Measurements from ENCODE around the gene VTI1A. TPM values are rescaled to one million over a fixed set of nuclear protein-coding genes. Genes with fewer than 3 reads are reported as not detected.
A peak's percentile ranks its signal among the peaks of the same experiment; 100 is the strongest.

Gene VTI1A
- total and polyA plus RNA-seq, 2 of the 8 experiments (the other 6 are each of a cell fraction or from before 2014, with no cell fraction given) = 6.0 to 20.0 TPM

DNA sequence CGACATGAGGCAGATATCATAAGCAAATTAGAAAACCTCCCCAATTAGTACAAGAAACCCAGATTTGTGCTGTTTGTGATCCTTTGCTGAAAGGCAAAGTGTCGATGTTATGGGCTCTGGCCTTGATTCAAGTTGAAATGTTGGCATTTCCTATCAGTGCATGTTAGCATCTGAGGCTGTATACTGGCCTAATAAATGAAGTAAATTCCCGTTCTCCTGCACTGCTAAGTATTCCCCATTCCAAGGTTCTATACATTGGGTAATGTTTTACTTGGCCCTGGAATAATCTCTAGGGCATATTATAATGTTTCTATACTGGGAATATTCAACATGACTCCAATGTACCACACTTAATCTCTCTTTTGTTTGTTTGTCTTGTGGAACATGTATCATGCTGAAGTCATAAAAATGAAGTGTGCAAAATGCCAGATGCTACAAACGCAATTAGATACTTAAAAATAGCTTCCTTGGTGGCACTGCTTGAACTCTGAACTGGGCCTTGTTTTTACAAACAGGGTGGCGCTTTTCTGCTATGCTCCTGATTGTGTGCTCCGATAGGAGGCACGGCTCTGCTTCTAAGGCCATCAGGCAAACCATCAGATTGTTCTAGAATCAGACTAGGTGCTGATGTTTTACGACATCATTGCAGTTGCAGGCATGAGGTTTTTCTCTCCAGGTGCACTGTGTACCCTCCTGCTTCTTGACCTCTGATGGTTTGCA lies 346.3 kb downstream of the VTI1A start:
- 97% methylated on average over 8 of the region's 8 CpGs; no CpG with 5 or more reads in 1 of the 2 experiments for WGBS, 2 experiments (ENCODE audit: extremely low coverage in 1 of 2, insufficient coverage in 1 of 2, insufficient read length in 1 of 2, insufficient replicate concordance in 2 of 2, low coverage in 1 of 2, low lambda C conversion rate in 2 of 2, missing lambda C conversion rate in 1 of 2)
- TF ChIP-seq CHD2 (IDR thresholded peaks at IDR 0.05; ENCODE audit: low read length) (no peak), BACH1 (IDR thresholded peaks at IDR 0.05; ENCODE audit: low read length) (no peak), TBP (IDR thresholded peaks at IDR 0.05; ENCODE audit: low read depth, low read length) (no peak), JUN (IDR thresholded peaks at IDR 0.05; ENCODE audit: low read depth, low read length) (no peak), FOSL1 (IDR thresholded peaks at IDR 0.05; ENCODE audit: insufficient read depth, low read depth, low read length) (no peak), PHF8 (conservative IDR thresholded peaks at IDR 0.05; ENCODE audit: low read depth, low read length) (no peak), CEBPB (IDR thresholded peaks at IDR 0.05; ENCODE audit: low read depth, low read length) (no peak), EGR1 (IDR thresholded peaks at IDR 0.05; ENCODE audit: borderline replicate concordance, low read depth, low read length) (no peak), KDM5A (IDR thresholded peaks at IDR 0.05; ENCODE audit: low read length) (no peak), JUND (IDR thresholded peaks at IDR 0.05; ENCODE audit: low read length) (no peak)
- TF ChIP-seq, protein P1, sequence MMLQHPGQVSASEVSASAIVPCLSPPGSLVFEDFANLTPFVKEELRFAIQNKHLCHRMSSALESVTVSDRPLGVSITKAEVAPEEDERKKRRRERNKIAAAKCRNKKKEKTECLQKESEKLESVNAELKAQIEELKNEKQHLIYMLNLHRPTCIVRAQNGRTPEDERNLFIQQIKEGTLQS (IDR thresholded peaks at IDR 0.05; ENCODE audit: insufficient read depth, low read depth, low read length) = no peak
- TF ChIP-seq, protein P2, sequence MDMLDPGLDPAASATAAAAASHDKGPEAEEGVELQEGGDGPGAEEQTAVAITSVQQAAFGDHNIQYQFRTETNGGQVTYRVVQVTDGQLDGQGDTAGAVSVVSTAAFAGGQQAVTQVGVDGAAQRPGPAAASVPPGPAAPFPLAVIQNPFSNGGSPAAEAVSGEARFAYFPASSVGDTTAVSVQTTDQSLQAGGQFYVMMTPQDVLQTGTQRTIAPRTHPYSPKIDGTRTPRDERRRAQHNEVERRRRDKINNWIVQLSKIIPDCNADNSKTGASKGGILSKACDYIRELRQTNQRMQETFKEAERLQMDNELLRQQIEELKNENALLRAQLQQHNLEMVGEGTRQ (IDR thresholded peaks at IDR 0.05; ENCODE audit: low read length) = no peak

More for the DNA sequence above, 346.3 kb downstream of the VTI1A start:
- Histone ChIP-seq H3K27me3 (replicated peaks in 1 of 4; ENCODE audit: control insufficient read depth in 3 of 4, extremely low read depth in 1 of 4, insufficient read depth in 3 of 4, low read length in 3 of 4) (no peaks in the 10 kb centered on the region), H3K9ac (replicated peaks in 1 of 4; ENCODE audit: extremely low read depth in 1 of 4, low read depth in 3 of 4, low read length in 3 of 4) (no peak overlapping the region), H3K79me2 (ENCODE audit: control insufficient read depth in 1 of 2, insufficient read depth in 2 of 2, low read length in 2 of 2) (no peaks in the 10 kb centered on the region), H4K91ac (replicated peaks; ENCODE audit: insufficient read length, low read length) (peak overlapping the region; percentile 17), H3K27ac (ENCODE audit: low read depth, low read length) (no peak overlapping the region), H3K23ac (ENCODE audit: insufficient read length) (no peak overlapping the region), H2BK20ac (ENCODE audit: low read length) (no peak overlapping the region), H3K4me1 (replicated peaks in 1 of 4; ENCODE audit: control insufficient read depth in 3 of 4, insufficient read depth in 4 of 4, low read length in 3 of 4) (peaks cover 4 to 20% (median 8%) of the 10 kb centered on the region in 4 experiments), H3K56ac (replicated peaks; ENCODE audit: insufficient read length, low read depth, low read length) (no peak overlapping the region), H2AK5ac (ENCODE audit: low read depth, low read length) (no peak overlapping the region), H4K8ac (ENCODE audit: extremely low read depth, insufficient read depth, low read length) (no peak overlapping the region), H3K4ac (replicated peaks; ENCODE audit: insufficient read length, low read depth, low read length) (peak overlapping the region; percentile 17), H4K20me1 (replicated peaks in 1 of 2; ENCODE audit: control insufficient read depth in 1 of 2, insufficient read depth in 2 of 2, low read length in 2 of 2) (no peaks in the 10 kb centered on the region), H3K23me2 (ENCODE audit: low read depth, low read length) (no peaks in the 10 kb centered on the region), H2BK120ac (replicated peaks; ENCODE audit: low read depth, low read length) (no peak overlapping the region), H2BK15ac (ENCODE audit: low read length) (peak overlapping the region; percentile 66; the same call in 1 of the 2 replicates), H3K36me3 (ENCODE audit: control insufficient read depth in 2 of 4, insufficient read depth in 4 of 4, low read length in 3 of 4) (no peaks in the 10 kb centered on the region), H2BK5ac (ENCODE audit: low read depth, low read length) (0 out of 2 replicates have a peak overlapping the region, but pooled peaks have one; percentile 31), H3K79me1 (ENCODE audit: low read depth, low read length) (no peaks in the 10 kb centered on the region), H3K4me2 (ENCODE audit: insufficient read depth in 1 of 2, low read depth in 2 of 2, low read length in 2 of 2) (no peak overlapping the region), H4K5ac (ENCODE audit: insufficient read length, low read depth, low read length) (no peak overlapping the region), H2BK12ac (ENCODE audit: low read depth, low read length) (0 out of 2 replicates have a peak overlapping the region, but pooled peaks have one; percentile 9), H3K14ac (ENCODE audit: insufficient read length) (no peak overlapping the region), H3K4me3 (ENCODE audit: extremely low read depth in 1 of 4, insufficient read depth in 2 of 4, low read depth in 3 of 4, low read length in 4 of 4) (no peak overlapping the region), H3K18ac (ENCODE audit: extremely low read depth, low read length) (no peak overlapping the region), H2AFZ (ENCODE audit: low read length) (no peak overlapping the region), H3K9me3 (ENCODE audit: insufficient read depth in 2 of 2, low read depth in 1 of 2, low read length in 1 of 2) (no peaks in the 10 kb centered on the region)
- ChIA-PET CTCF (ENCODE audit: partially characterized antibody) (no interaction called here), POLR2A (ENCODE audit: partially characterized antibody) (no interaction called here)
- FAIRE-seq = no peak
- DNase-seq (ENCODE audit: low read depth in 1 of 2, low spot score in 2 of 2) = peak in 1 of 2 experiments; percentile 38
